SJCRH30 (cell line): ENCODE results near the gene TOP3A. TPM values are rescaled to one million over a fixed set of nuclear protein-coding genes. Genes with fewer than 3 reads are reported as not detected.
A peak's percentile ranks its signal among the peaks of the same experiment; 100 is the strongest.
"Not testable (repeated sequence)": the region's sequence is repeated elsewhere in the genome, so short reads cannot be mapped to it uniquely, and the experiment has no call there.

ENCODE experiments used
- DNase-seq, 2 experiments: peaks; one replicate each; pipeline ENCODE4 v3.0.0-alpha.2; 2015 to 2020
- H3K27ac ChIP-seq: fragments of 250-450 bp; sonication (Bioruptor Pico); 2 replicates; pipeline ENCODE4 v1.5.1; 2020; ENCODE audit warnings: mild to moderate bottlenecking, moderate library complexity
- H3K27me3 ChIP-seq: fragments of 250-450 bp; sonication (Bioruptor Pico); 2 replicates; pipeline ENCODE4 v1.5.1; 2020; ENCODE audit warnings: mild to moderate bottlenecking, moderate library complexity
- H3K36me3 ChIP-seq: fragments of 250-450 bp; sonication (Bioruptor Pico); 2 replicates; pipeline ENCODE4 v1.5.1; 2020; ENCODE audit warnings: mild to moderate bottlenecking, moderate library complexity
- H3K4me1 ChIP-seq: fragments of 250-450 bp; sonication (Bioruptor Pico); 2 replicates; pipeline ENCODE4 v1.5.1; 2020; ENCODE audit warnings: mild to moderate bottlenecking, moderate library complexity
- H3K4me3 ChIP-seq: fragments of 250-450 bp; sonication (Bioruptor Pico); 2 replicates; pipeline ENCODE4 v1.5.1; 2020; ENCODE audit warnings: mild to moderate bottlenecking, moderate library complexity
- H3K9me3 ChIP-seq: fragments of 250-450 bp; sonication (Bioruptor Pico); replicated peaks from 2 replicates; pipeline ENCODE4 v1.5.1; 2020; ENCODE audit warnings: mild to moderate bottlenecking, moderate library complexity
- total RNA-seq: library from RNA; depleted of rRNA; stranded (reverse); fragments of >200 nt; shearing (Covaris generic); gene quantifications from 2 replicates; pipeline ENCODE4 v1.2.3, GENCODE V29; 2014; rRNA removed

Gene TOP3A, protein sequence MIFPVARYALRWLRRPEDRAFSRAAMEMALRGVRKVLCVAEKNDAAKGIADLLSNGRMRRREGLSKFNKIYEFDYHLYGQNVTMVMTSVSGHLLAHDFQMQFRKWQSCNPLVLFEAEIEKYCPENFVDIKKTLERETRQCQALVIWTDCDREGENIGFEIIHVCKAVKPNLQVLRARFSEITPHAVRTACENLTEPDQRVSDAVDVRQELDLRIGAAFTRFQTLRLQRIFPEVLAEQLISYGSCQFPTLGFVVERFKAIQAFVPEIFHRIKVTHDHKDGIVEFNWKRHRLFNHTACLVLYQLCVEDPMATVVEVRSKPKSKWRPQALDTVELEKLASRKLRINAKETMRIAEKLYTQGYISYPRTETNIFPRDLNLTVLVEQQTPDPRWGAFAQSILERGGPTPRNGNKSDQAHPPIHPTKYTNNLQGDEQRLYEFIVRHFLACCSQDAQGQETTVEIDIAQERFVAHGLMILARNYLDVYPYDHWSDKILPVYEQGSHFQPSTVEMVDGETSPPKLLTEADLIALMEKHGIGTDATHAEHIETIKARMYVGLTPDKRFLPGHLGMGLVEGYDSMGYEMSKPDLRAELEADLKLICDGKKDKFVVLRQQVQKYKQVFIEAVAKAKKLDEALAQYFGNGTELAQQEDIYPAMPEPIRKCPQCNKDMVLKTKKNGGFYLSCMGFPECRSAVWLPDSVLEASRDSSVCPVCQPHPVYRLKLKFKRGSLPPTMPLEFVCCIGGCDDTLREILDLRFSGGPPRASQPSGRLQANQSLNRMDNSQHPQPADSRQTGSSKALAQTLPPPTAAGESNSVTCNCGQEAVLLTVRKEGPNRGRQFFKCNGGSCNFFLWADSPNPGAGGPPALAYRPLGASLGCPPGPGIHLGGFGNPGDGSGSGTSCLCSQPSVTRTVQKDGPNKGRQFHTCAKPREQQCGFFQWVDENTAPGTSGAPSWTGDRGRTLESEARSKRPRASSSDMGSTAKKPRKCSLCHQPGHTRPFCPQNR
- 236 and 239 TPM in 2 replicates for total RNA-seq

DNA sequence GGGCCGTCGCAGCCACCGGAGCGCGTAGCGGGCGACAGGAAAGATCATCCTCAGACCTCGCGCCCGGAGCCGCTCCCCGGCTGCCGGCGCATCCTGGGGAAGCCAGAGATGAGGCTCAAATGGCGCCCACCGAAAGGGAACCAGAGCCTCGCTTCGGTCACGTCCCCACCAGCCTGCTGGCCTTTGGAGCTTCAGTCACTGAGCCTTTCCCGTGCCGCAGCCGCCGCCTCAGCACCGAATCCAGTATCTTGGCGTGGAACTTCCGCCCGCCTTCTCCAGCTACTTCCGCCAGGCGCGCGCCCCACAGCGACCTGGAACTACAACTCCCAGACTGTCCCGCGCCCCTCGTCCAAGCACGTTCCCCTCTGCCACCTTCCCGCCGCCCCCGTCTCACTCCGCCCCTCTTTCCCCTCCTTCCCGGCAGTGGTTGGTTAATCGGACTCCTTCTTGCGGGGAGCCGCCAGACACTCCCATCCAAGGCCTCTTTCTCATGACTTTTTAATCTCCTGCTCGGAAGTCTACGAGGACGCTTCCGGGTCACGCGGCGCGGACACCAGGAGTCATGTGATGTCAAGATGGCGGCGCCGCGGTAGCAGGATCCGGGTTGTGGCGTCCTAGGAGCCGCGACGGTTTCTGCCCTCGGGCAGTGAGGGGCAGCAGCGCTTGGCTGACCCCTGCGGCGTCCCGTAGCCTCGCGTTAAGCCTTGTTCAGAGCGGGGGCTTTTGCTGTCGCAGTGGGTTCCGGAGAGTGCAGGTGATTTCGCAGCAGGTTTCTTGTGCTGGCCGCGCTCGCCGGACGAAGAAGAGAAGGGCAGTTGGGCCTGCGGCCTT, at the start of gene TOP3A, which contains the start of gene SMCR8:
TOP3A (minus strand) TSS at position 264 of the 831 bp plus-strand sequence; CDS start at position 48, 216 bp downstream.
SMCR8 (plus strand) TSS at position 563 of the 831 bp plus-strand sequence. CDS start 497 bp downstream, outside the sequence.
- Histone ChIP-seq H3K4me3 (peak within 1 kb of the TSS; percentile 85), H3K4me1 (peaks cover 8% of the 10 kb centered on the region), H3K27me3 (no peaks in the 10 kb centered on the region), H3K27ac (peak within 1 kb of the TSS; percentile 66), H3K36me3 (peaks cover 37% of the 10 kb centered on the region), H3K9me3 (no peaks in the 10 kb centered on the region)
- DNase-seq = peak; percentile 100

DNA sequence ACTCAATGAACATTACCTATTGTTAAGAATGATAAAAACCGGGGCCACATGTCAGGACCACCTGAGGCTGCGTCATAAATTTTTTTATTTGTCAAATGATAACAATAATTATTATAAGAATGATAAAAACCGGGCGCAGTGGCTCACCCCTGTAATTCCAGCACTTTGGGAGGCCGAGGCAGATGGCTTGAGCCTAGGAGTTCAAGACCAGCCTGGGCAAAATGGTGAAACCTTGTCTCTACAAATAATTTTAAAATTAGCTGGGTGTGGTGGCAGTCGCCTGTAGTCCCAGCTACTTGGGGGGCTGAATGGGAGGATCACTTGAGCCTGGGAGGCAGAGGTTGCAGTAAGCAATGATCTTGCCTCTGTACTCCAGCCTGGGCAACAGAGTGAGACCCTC, 49.4 kb upstream of the TOP3A start:
- Histone ChIP-seq H3K27me3 (0 out of 2 replicates have a peak, but pooled peaks cover 2% of the 10 kb centered on the region), H3K27ac (no peak overlapping the region), H3K4me3 (no peak overlapping the region), H3K36me3 (peaks cover 8% of the 10 kb centered on the region; the same call in 1 of the 2 replicates), H3K4me1 (peaks cover 4% of the 10 kb centered on the region; the same call in 1 of the 2 replicates), H3K9me3 (no peaks in the 10 kb centered on the region)
- no peak for DNase-seq

DNA sequence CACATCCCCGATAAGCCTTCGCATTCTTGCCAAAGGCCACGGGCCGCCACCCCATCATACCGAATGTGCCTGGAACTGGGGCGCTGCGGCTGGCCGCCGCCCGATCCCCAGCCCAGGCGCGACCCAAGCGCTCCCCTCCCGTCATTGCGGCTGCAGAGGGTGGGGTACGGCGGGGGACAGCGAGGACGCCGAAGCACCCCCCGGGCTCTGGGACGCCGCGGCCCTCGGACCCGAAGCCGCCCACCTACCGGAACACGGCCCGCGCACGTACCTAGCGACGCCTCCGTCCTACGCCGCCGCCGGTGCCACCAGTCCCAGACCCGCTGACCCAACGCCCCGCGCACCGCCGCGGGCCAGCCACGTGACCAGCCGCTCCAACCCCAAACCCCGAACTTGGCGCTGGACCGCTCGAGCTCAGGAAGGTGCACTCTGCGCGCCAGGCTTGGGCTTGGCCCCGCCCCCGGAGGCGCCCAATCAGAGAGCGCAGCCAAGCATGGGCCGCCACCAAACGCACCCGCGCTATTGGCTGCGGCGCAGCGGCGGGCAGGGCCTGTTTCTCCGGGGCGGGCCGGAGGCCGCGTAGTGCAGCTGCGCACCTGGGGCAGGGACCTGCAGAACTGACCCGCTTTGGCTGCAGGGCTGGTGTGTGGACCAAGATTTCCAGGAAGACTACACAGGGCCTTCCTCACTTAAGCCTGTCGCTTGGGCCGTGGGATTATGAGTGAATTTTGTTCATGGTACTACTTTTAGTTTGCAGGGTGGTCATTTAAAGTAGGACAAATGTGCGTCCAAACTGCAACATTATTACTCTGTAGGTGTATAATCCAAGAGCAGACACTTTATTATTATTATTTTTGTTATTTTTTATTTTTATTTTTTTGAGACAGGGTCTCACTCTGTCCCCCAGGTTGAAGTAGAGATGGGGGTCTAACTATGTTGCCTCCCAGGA, 48.6 kb upstream of the TOP3A start, which contains the start of gene SHMT1:
SHMT1 (minus strand) TSS at position 450 of the 949 bp plus-strand sequence. CDS start 7,569 bp downstream, outside the sequence.
- Histone ChIP-seq H3K4me1 (peaks cover 4% of the 10 kb centered on the region; the same call in 1 of the 2 replicates), H3K27me3 (no peaks in the 10 kb centered on the region), H3K9me3 (no peaks in the 10 kb centered on the region), H3K4me3 (peak within 1 kb of the TSS; percentile 82), H3K36me3 (peaks cover 15% of the 10 kb centered on the region), H3K27ac (peak within 1 kb of the TSS; percentile 9; the same call in 1 of the 2 replicates)
- peak; percentile 98 to 99 for DNase-seq

DNA sequence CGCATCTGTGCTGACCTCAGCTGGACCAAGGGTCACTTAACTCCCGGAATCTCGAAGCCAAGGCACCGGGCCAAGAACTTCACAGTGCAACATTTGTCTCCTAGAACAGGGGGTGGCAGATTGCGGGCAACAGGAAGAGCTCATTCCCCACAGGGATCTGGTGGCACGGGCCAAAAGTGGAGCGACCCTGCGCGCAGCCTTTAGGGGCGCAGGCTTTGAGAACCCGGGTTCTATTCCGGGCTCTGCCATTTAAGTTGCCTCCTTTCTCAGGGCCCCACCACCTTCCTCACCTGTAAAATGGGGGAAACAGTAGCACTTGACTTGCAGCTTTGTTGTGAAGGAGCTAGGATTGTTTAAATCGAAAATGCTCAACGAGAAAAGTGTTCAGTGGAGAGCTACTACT, 47.9 kb upstream of the TOP3A start:
- peak overlapping the region; percentile 9; the same call in 1 of the 2 replicates for H3K27ac ChIP-seq
- DNase-seq = peak; percentile 89 to 91
- H3K4me1 ChIP-seq = peaks cover 4% of the 10 kb centered on the region; the same call in 1 of the 2 replicates

DNA sequence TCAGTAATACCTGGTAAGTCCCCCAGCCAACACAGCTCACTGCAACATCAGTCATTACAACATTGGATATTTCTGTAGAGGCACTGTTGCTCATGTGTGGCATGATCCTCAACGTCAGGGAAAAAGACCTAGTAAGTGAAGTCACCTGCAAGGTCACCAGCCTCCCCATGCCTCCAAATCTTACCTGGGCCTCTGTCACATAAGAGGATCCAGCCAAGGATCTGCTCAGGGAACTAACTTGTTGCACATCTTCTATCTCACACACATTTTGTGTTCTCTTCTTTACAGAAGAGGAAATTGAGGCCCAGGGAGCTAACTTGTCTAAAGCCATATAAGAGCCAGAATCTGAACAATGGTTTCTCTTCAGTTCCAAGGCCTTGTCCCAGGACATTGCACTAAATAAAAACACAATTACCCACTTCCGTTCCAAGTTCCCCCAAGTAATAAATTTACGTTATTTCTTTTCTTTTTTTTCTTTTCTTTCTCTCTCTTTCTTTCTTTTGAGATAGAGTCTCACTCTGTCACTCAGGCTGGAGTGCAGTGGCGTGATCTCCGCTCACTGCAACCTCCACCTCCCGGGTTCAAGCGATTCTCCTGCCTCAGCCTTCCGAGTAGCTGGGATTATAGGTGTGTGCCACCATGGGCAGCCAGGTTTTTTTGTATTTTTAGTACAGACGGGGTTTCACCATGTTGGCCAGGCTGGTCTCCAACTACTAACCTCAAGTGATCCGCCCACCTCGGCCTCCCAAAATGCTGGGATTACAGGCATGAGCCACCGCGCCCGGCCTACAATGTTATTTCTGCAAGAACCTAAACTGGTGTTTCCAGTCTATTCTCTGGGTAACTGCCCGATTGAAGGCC, 47.3 kb upstream of the TOP3A start:
- DNase-seq = no peak
- no peak overlapping the region for H3K27ac ChIP-seq
- peaks cover 16% of the 10 kb centered on the region for H3K36me3 ChIP-seq
- H3K4me3 ChIP-seq = peak overlapping the region; percentile 82
- no peaks in the 10 kb centered on the region for H3K9me3 ChIP-seq
- H3K4me1 ChIP-seq = peaks cover 4% of the 10 kb centered on the region; the same call in 1 of the 2 replicates
- no peaks in the 10 kb centered on the region for H3K27me3 ChIP-seq

More for the DNA sequence above, 47.9 kb upstream of the TOP3A start:
- Histone ChIP-seq H3K9me3 (no peaks in the 10 kb centered on the region), H3K27me3 (no peaks in the 10 kb centered on the region), H3K4me3 (peak overlapping the region; percentile 82), H3K36me3 (peaks cover 16% of the 10 kb centered on the region)

DNA sequence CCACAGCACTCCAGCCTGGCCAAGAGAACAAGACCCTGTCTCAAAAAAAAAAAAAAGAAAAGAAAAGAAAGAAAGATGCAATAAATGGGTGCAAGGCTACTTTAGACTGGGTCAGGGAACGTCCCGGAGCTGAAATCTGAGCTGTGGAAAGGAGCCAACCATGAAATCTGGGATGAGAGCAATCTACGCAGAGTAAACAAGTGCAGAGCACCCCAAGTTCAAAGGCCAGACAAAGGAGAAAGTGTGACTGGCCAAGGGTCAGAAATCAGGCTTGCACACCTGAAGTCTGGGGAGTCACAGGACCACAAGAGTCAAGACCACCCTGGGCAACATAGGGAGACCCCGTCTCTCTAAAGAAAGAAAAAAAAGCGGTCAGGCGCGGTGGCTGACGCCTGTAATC, 45.7 kb upstream of the TOP3A start:
- H3K4me1 ChIP-seq = peaks cover 4% of the 10 kb centered on the region; the same call in 1 of the 2 replicates
- no peak for DNase-seq
- no peak overlapping the region for H3K27ac ChIP-seq
- no peaks in the 10 kb centered on the region for H3K27me3 ChIP-seq
- peaks cover 29% of the 10 kb centered on the region for H3K36me3 ChIP-seq
- H3K4me3 ChIP-seq = no peak overlapping the region
- no peaks in the 10 kb centered on the region for H3K9me3 ChIP-seq

DNA sequence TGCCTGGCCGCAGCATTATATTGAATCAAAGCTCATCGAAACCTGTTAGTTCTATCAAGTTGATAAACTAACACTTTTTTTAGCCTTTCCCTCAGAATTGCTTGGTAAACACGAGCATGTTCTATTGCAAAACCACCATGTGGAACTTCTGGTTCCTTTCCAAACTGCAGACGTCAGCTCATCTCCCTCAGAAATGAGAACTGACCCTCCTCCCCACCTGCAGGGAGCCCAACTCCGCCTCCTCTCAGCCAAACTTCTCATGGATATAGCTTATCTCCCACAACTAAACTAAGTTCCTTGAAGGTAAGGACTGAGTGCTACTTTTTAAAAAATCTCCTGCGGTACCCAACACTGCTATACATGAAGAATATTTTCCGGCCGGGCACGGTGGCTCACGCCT, 41.8 kb upstream of the TOP3A start:
- H3K4me1 ChIP-seq = no peaks in the 10 kb centered on the region

DNA sequence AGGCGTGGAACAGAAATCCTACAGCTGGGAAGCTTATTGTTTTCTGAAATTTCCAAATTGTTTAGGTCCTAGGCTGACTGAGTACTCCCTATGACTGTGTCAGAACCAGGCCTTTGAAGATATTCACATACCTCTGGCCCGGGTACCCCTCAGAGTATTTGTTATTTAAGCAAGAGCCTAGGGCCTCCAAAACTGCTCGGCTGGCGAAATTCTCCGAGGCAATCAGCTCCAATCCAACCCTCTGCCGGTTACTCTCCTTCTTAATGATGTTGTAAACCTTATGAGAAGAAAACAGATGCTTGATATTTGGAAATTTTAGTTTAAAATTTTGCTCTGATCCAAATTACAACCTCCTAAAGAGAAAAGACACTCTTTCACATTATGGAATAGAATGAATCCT, 38.7 kb upstream of the TOP3A start:
- H3K27ac ChIP-seq = no peak overlapping the region
- no peaks in the 10 kb centered on the region for H3K27me3 ChIP-seq
- peaks cover 80% of the 10 kb centered on the region for H3K36me3 ChIP-seq
- no peak for DNase-seq
- H3K9me3 ChIP-seq = no peaks in the 10 kb centered on the region
- H3K4me3 ChIP-seq = no peak overlapping the region
- no peaks in the 10 kb centered on the region for H3K4me1 ChIP-seq

More for the DNA sequence above, 41.8 kb upstream of the TOP3A start:
- Histone ChIP-seq H3K9me3 (no peaks in the 10 kb centered on the region), H3K27ac (no peak overlapping the region), H3K4me3 (no peak overlapping the region), H3K27me3 (no peaks in the 10 kb centered on the region), H3K36me3 (peaks cover 64% of the 10 kb centered on the region)
- no peak for DNase-seq

DNA sequence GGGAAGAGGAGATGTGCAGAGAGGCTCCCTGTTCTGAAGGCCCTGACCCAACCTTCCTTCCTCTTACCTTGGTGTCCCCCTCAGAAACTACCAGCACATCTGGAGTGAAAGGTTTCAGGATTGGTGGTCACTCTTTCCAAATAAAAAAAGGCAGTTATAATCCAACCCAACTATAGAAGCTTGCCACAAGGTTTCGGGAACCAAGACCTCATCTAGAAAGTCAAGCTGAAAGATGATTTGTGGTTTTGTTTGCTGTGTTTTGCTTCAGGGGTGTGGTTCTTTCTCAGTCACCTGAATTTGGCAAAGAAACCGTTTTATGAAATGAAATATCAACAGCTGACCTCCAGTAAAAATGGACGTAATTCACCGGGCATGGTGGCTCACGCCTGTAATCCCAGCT, 29.2 kb upstream of the TOP3A start:
- H3K9me3 ChIP-seq = no peaks in the 10 kb centered on the region
- H3K36me3 ChIP-seq = peaks cover 85% of the 10 kb centered on the region
- H3K27ac ChIP-seq = no peak overlapping the region
- no peaks in the 10 kb centered on the region for H3K27me3 ChIP-seq
- H3K4me3 ChIP-seq = no peak overlapping the region
- no peak for DNase-seq
- no peaks in the 10 kb centered on the region for H3K4me1 ChIP-seq

DNA sequence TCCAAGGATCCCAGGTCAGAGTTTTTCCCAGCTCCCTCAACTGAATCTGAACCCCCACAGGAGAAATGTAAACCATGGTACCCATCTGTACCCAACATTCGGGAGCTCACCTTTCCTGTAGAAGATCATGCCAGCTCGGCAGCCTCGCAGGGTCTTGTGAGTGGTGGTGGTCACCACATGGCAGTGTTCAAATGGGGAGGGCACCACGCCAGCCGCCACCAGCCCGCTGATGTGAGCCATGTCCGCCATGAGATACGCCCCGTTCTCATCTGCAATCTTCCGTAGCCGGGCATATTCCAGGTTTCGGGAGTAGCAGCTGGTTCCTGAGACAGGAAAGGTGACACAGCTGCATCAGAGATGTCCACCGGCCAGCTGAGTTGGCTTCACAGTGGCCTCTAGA, 25.1 kb upstream of the TOP3A start:
- Histone ChIP-seq H3K4me3 (no peak overlapping the region), H3K27ac (no peak overlapping the region), H3K27me3 (no peaks in the 10 kb centered on the region), H3K9me3 (no peaks in the 10 kb centered on the region), H3K4me1 (no peaks in the 10 kb centered on the region), H3K36me3 (peaks cover 81% of the 10 kb centered on the region)
- DNase-seq = no peak

DNA sequence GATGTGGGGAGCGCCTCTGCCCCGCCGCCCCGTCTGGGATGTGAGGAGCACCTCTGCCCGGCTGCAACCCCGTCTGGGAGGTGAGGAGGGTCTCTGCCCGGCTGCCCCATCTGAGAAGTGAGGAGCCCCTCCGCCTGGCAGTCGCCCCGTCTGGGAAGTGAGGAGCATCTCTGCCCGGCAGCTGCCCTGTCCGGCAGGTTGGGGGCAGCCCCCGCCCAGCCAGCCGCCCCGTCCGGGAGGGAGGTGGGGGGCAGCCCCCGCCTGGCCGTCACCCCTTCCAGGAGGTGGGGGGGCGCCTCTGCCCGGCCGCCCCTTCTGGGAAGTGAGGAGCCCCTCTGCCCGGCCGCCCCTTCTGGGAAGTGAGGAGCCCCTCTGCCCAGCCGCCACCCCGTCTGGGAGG, 23.4 kb upstream of the TOP3A start:
- not testable (repeated sequence) for H3K27me3 ChIP-seq, H3K9me3 ChIP-seq, H3K4me1 ChIP-seq, H3K4me3 ChIP-seq, H3K27ac ChIP-seq, DNase-seq
- H3K36me3 ChIP-seq = peaks cover 87% of the 10 kb centered on the region

DNA sequence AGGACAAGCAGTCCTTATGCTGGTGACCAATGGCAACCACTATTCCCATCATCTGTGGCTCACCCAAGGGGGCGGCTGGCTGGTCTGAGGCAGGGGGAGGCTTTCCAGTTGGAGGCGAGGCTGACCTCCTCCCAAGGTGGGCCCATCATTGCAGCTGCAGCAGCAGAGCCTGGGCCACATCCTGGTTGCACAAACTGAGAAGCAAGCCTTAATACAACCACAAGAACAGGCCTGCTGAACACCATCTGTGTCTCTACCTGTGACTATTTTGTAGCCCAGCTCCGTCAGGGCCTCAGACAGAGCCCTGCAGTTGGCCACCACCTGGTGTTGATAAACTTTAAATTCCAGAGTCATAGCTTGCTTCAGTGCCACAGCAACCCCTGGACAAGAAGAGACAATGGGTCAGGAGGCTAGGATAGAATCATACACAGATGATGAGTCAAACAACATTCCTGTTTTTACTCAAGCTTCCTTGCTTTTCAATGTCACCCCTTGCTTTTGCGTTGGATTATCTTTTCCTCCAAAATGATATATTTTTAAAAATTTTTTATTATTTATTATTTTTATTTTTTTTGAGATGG, 18.2 kb upstream of the TOP3A start:
- DNase-seq = no peak
- Histone ChIP-seq H3K27me3 (no peaks in the 10 kb centered on the region), H3K27ac (no peak overlapping the region), H3K4me1 (no peaks in the 10 kb centered on the region), H3K36me3 (peaks cover 63% of the 10 kb centered on the region), H3K4me3 (no peak overlapping the region), H3K9me3 (no peaks in the 10 kb centered on the region)
